Natural killer cell (primary cell): ENCODE measurements around the gene IMP3. TPM values are rescaled to one million over a fixed set of nuclear protein-coding genes. Genes with fewer than 3 reads are reported as not detected.

ENCODE experiments used
- ATAC-seq, 3 donors: fragments of 150-1000 bp in 2 of 3; fragments of 200-7000 bp in 1 of 3; cut with Tn5 transposase; 1 replicate in 1 of 3; 2 replicates in 2 of 3; pipeline ENCODE4 v1.10.0; 2021; ENCODE audit warnings: mild to moderate bottlenecking in 2 of 3, moderate library complexity in 2 of 3
- DNase-seq, 2 donors: peaks; one replicate each; pipeline versions ENCODE4 v3.0.0 to v3.0.0-alpha.2; 2013 to 2021; ENCODE audit warnings: mixed read lengths in 1 of 2
- H3K27ac ChIP-seq: one replicate; pipeline ENCODE4 v1.5.1; 2013; ENCODE audit warnings: mild to moderate bottlenecking, low read length
- H3K27me3 ChIP-seq: one replicate; pipeline ENCODE4 v1.6.1; 2013; ENCODE audit warnings: low read length; ENCODE audit not compliant: control insufficient read depth, insufficient read depth
- H3K36me3 ChIP-seq: one replicate; pipeline ENCODE4 v1.6.1; 2013; ENCODE audit warnings: low read length; ENCODE audit not compliant: control insufficient read depth, insufficient read depth
- H3K4me1 ChIP-seq: one replicate; pipeline ENCODE4 v1.6.1; 2013; ENCODE audit warnings: low read length; ENCODE audit not compliant: control insufficient read depth, insufficient read depth
- H3K4me3 ChIP-seq: one replicate; pipeline ENCODE4 v1.5.1; 2013; ENCODE audit warnings: low read length
- H3K9me3 ChIP-seq: one replicate; pipeline ENCODE4 v1.6.1; 2013; ENCODE audit warnings: low read length; ENCODE audit not compliant: control insufficient read depth, insufficient read depth
- H3K27ac Mint-ChIP-seq, 2 donors: one replicate each; pipeline ENCODE4 v1.8.0; 2022; ENCODE audit warnings: mild to moderate bottlenecking in 2 of 2, mixed read lengths in 2 of 2, moderate library complexity in 1 of 2
- H3K27me3 Mint-ChIP-seq, 2 donors: one replicate each; pipeline ENCODE4 v1.8.0; 2022; ENCODE audit warnings: low read depth in 2 of 2, mixed read lengths in 2 of 2
- H3K36me3 Mint-ChIP-seq: one replicate; pipeline ENCODE4 v1.8.0; 2022; ENCODE audit warnings: mixed read lengths
- H3K4me1 Mint-ChIP-seq, 2 donors: one replicate each; pipeline ENCODE4 v1.8.0; 2022; ENCODE audit warnings: mixed read lengths in 2 of 2
- H3K4me3 Mint-ChIP-seq: one replicate; pipeline ENCODE4 v1.8.0; 2022; ENCODE audit warnings: mild to moderate bottlenecking, moderate library complexity, mixed read lengths
- H3K9me3 Mint-ChIP-seq, 2 donors: one replicate each; pipeline ENCODE4 v1.8.0; 2022; ENCODE audit warnings: mixed read lengths in 2 of 2
- CTCF ChIP-seq: fragments of 200-600 bp; IDR thresholded peaks from one replicate; pipeline ENCODE4 v1.8.0; 2022; ENCODE audit warnings: antibody characterized with exemption
- WGBS: methylation state at CpG from one replicate; pipeline ENCODE4 v1.1.7; 2013; ENCODE audit warnings: missing lambda C conversion rate; ENCODE audit not compliant: insufficient coverage; 5-methylcytosine and 5-hydroxymethylcytosine counted together
- intact Hi-C: fragments of 100-400 bp; cut with micrococcal nuclease; formaldehyde crosslinking; loops from one replicate; pipeline ENCODE4 v1.14.2; 2022
- total RNA-seq, 4 donors: library from RNA; stranded (reverse); fragments of 120-200 nt in 1 of 4; gene quantifications; one replicate each; pipeline versions ENCODE4 v1.2.3 to v1.2.4, GENCODE V29; 2013 to 2022

Gene IMP3
- total RNA-seq, 3 donors from 2014 or later (not counting 1 experiment from before 2014, with no cell fraction given): 22.9 to 37.1 (median 35.8) TPM

- H3K27ac ChIP-seq: no peak overlapping the region
- no peak overlapping the region for H3K4me3 Mint-ChIP-seq
- no peaks in the 10 kb centered on the region for H3K9me3 ChIP-seq
- H3K9me3 Mint-ChIP-seq: no peaks in the 10 kb centered on the region
- ATAC-seq: no peak
- TF ChIP-seq CTCF: no peak
- H3K27me3 Mint-ChIP-seq: no peaks in the 10 kb centered on the region
- H3K36me3 Mint-ChIP-seq: peaks cover 5% of the 10 kb centered on the region
- H3K4me1 Mint-ChIP-seq: peaks cover 13 to 21% of the 10 kb centered on the region in 2 donors
- H3K27ac Mint-ChIP-seq: no peak overlapping the region
- peaks cover 14% of the 10 kb centered on the region for H3K4me1 ChIP-seq
- peaks cover 36% of the 10 kb centered on the region for H3K36me3 ChIP-seq
- DNase-seq: no peak
- WGBS: 100% methylated on average over 3 of the region's 3 CpGs
- H3K27me3 ChIP-seq: no peaks in the 10 kb centered on the region
- H3K4me3 ChIP-seq: no peak overlapping the region
- intact Hi-C loops: loop anchor here (2.0 kb wide), 2 partner anchors 44 to 86 kb away; partner anchors contain the start of gene IMP3
Measured at GRCh38 chr15:75596703-75597345, 43.2 kb downstream of the IMP3 start.

DNA sequence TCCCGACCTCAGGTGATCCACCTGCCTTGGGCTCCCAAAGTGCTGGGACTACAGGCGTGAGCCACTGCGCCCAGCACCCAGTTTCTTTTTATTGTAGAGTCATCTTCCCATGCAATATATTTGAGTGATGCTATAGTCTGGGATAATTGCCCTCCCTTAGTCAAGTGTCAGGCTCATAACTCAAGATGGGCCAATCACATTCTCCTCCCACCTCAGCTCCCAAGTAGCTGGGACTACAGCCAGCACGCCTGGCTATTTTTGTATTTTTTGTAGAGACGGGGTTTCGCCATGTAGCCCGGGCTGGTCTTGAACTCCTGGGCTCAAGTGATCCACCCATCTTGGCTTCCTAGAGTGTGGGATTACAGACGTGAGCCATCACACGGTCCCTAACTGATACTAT is 45.7 kb downstream of the IMP3 start:
- no peak overlapping the region for H3K27ac ChIP-seq
- ATAC-seq (no peak), DNase-seq (no peak)
- no peak overlapping the region for H3K4me3 Mint-ChIP-seq
- peaks cover 14% of the 10 kb centered on the region for H3K4me1 ChIP-seq
- no peaks in the 10 kb centered on the region for H3K9me3 ChIP-seq
- H3K27me3 ChIP-seq: no peaks in the 10 kb centered on the region
- H3K27ac Mint-ChIP-seq: no peak overlapping the region
- no peak overlapping the region for H3K4me3 ChIP-seq
- H3K4me1 Mint-ChIP-seq: peaks cover 13 to 21% of the 10 kb centered on the region in 2 donors
- H3K9me3 Mint-ChIP-seq: no peaks in the 10 kb centered on the region
- H3K36me3 ChIP-seq: peaks cover 28% of the 10 kb centered on the region
- peaks cover 5% of the 10 kb centered on the region for H3K36me3 Mint-ChIP-seq
- no peaks in the 10 kb centered on the region for H3K27me3 Mint-ChIP-seq
- intact Hi-C loops: no loop called here
- no peak for TF ChIP-seq CTCF
- over 99% methylated on average over 8 of the region's 9 CpGs for WGBS

GRCh38 chr15:75591655-75592364 is 48.2 kb downstream of the IMP3 start:
- no peak overlapping the region for H3K4me3 ChIP-seq
- Mint-ChIP-seq H3K4me1 (peaks cover 4 to 7% of the 10 kb centered on the region in 2 donors), H3K27ac (no peak overlapping the region), H3K9me3 (no peaks in the 10 kb centered on the region), H3K36me3 (no peaks in the 10 kb centered on the region), H3K27me3 (no peaks in the 10 kb centered on the region), H3K4me3 (no peak overlapping the region)
- peaks cover 14% of the 10 kb centered on the region for H3K36me3 ChIP-seq
- intact Hi-C loops: no loop called here
- WGBS: 95% methylated on average over 4 of the region's 4 CpGs
- DNase-seq (no peak), ATAC-seq (no peak)
- TF ChIP-seq CTCF: no peak
- H3K4me1 ChIP-seq: no peaks in the 10 kb centered on the region
- H3K9me3 ChIP-seq: no peaks in the 10 kb centered on the region
- H3K27me3 ChIP-seq: no peaks in the 10 kb centered on the region
- no peak overlapping the region for H3K27ac ChIP-seq
